Measurements from ENCODE around the gene HMGB2. TPM values are rescaled to one million over a fixed set of nuclear protein-coding genes. Genes with fewer than 3 reads are reported as not detected.

HMGB2 gene
- total RNA-seq, 1 experiment from 2014 or later = 278 TPM

DNA sequence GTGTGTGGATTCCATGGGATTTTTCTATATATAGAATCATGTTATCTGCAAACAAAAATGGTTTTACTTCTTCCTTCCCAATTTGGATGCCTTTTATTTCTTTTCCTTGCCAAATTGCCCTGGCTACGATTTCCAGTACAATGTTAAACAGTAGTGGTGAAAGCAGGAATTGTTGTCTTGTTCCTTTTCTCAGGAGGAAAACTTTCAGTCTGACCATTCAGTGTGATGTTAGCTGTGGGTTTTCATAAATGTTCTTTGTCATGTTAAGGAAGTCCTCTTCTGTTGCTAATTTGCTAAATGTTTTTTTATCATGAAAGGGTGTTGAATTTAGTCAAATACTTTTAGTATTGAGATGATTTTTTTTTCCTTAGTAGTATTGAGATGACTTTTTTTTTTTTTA lies 47.5 kb upstream of the HMGB2 start:
- Histone ChIP-seq H3K4me2 (ENCODE audit: insufficient read depth, insufficient read length, low read length) (no peak overlapping the region), H3K9me3 (ENCODE audit: control insufficient read depth, low read depth, low read length) (no peaks in the 10 kb centered on the region), H2BK5ac (ENCODE audit: insufficient read length, low read length) (no peak overlapping the region), H2BK20ac (ENCODE audit: low read depth, low read length, poor library complexity, severe bottlenecking) (no peak overlapping the region), H4K91ac (ENCODE audit: insufficient read length, low read depth, low read length) (no peak overlapping the region), H2AK5ac (ENCODE audit: insufficient read length, low read length) (no peak overlapping the region), H3K23me2 (ENCODE audit: insufficient read length, low read depth, low read length, poor library complexity, severe bottlenecking) (no peaks in the 10 kb centered on the region), H3K4me1 (ENCODE audit: insufficient read depth, low read length) (no peaks in the 10 kb centered on the region), H2BK12ac (ENCODE audit: insufficient read length, low read depth, low read length) (no peak overlapping the region), H3K18ac (ENCODE audit: insufficient read length, low read depth, low read length) (no peak overlapping the region), H3K9ac (ENCODE audit: extremely low read depth, insufficient read length, low read length) (no peak overlapping the region), H3T11ph (ENCODE audit: low read length) (no peak overlapping the region), H2AFZ (ENCODE audit: low read length) (no peak overlapping the region), H3K27me3 (ENCODE audit: insufficient read depth, low read length) (no peaks in the 10 kb centered on the region), H3K14ac (ENCODE audit: insufficient read depth, low read length) (no peak overlapping the region), H2BK120ac (ENCODE audit: low read depth, low read length, poor library complexity, severe bottlenecking) (no peak overlapping the region), H2BK15ac (ENCODE audit: low read depth, low read length) (no peak overlapping the region), H3K56ac (ENCODE audit: insufficient read length, low read depth, low read length) (no peak overlapping the region), H3K4ac (ENCODE audit: low read depth, low read length) (no peak overlapping the region), H4K5ac (ENCODE audit: insufficient read length, low read depth, low read length) (no peak overlapping the region), H3K79me1 (ENCODE audit: insufficient read depth, low read depth, low read length, poor library complexity, severe bottlenecking) (no peaks in the 10 kb centered on the region), H3K23ac (ENCODE audit: insufficient read length, low read depth, low read length) (no peak overlapping the region), H4K8ac (replicated peaks; ENCODE audit: insufficient read length, low read depth, low read length) (no peak overlapping the region), H4K20me1 (ENCODE audit: control insufficient read depth, insufficient read depth, insufficient read length) (no peaks in the 10 kb centered on the region), H3K79me2 (ENCODE audit: insufficient read depth, low read length) (no peaks in the 10 kb centered on the region), H3K27ac (ENCODE audit: insufficient read length, low read depth, low read length) (peak overlapping the region; percentile 56)
- H3K9me3 Mint-ChIP-seq = no peaks in the 10 kb centered on the region
- H3K27me3 Mint-ChIP-seq (ENCODE audit: low read depth) = no peaks in the 10 kb centered on the region
- WGBS (ENCODE audit: extremely low coverage, insufficient read length, low lambda C conversion rate) = no CpG with 5 or more reads among the region's 1 CpG
- TF ChIP-seq CTCF (conservative IDR thresholded peaks at IDR 0.05) = 0 out of 3 replicates have a peak, but pooled peaks have one; percentile 10
- H3K27ac Mint-ChIP-seq = peak overlapping the region in 2 of 3 experiments; percentile 3 to 72; a peak in 3 of 7 replicates
- no peak for DNase-seq
- peaks cover 18 to 24% of the 10 kb centered on the region in 2 experiments for H3K4me1 Mint-ChIP-seq
- H3K36me3 Mint-ChIP-seq (ENCODE audit: insufficient read depth in 1 of 3, low read depth in 3 of 3) = no peaks in the 10 kb centered on the region; a peak in 2 of 7 replicates
- H3K4me3 Mint-ChIP-seq = no peak overlapping the region

Data from H9 (cell line).